Type B pancreatic cell (in vitro differentiated cells): ENCODE results near the gene RUSC1. TPM values are rescaled to one million over a fixed set of nuclear protein-coding genes. Genes with fewer than 3 reads are reported as not detected.
A peak's percentile ranks its signal among the peaks of the same experiment; 100 is the strongest.

Source experiments
- DNase-seq: peaks from one replicate; pipeline ENCODE4 v3.0.0; 2021; ENCODE audit warnings: mixed read lengths; ENCODE audit not compliant: unreplicated experiment; ENCODE audit errors: extremely low spot score
- H3K27ac Mint-ChIP-seq: 2 replicates; pipeline ENCODE4 v1.8.0; 2021; ENCODE audit warnings: mild to moderate bottlenecking, mixed read lengths
- H3K27me3 Mint-ChIP-seq: 2 replicates; pipeline ENCODE4 v1.8.0; 2021; ENCODE audit warnings: mixed read lengths
- H3K36me3 Mint-ChIP-seq: 2 replicates; pipeline ENCODE4 v1.8.0; 2021; ENCODE audit warnings: mixed read lengths
- H3K4me1 Mint-ChIP-seq: one replicate; pipeline ENCODE4 v1.8.0; 2021; ENCODE audit warnings: mixed read lengths; ENCODE audit not compliant: unreplicated experiment
- H3K4me3 Mint-ChIP-seq: 2 replicates; pipeline ENCODE4 v1.8.0; 2021; ENCODE audit warnings: mild to moderate bottlenecking, mixed read lengths
- H3K9me3 Mint-ChIP-seq: 2 replicates; pipeline ENCODE4 v1.8.0; 2021; ENCODE audit warnings: mixed read lengths
- CTCF ChIP-seq: fragments of 200-600 bp; sonication (generic); conservative IDR thresholded peaks from 2 replicates; pipeline ENCODE4 v1.5.0; 2021; ENCODE audit warnings: antibody characterized with exemption, mild to moderate bottlenecking
- total RNA-seq: library from RNA; stranded (reverse); gene quantifications from 2 replicates; pipeline ENCODE4 v1.2.1, GENCODE V29; 2021; ENCODE audit warnings: low replicate concordance

The RUSC1 gene
- total RNA-seq, 1 donor from 2014 or later, result 39.1 TPM

- Mint-ChIP-seq H3K27me3 (peaks cover 8% of the 10 kb centered on the region), H3K4me3 (no peak overlapping the region), H3K4me1 (no peaks in the 10 kb centered on the region), H3K27ac (no peak overlapping the region), H3K36me3 (no peaks in the 10 kb centered on the region), H3K9me3 (no peaks in the 10 kb centered on the region)
- TF ChIP-seq CTCF, result no peak
- DNase-seq, result no peak
These were observed 23.3 kb upstream of the RUSC1 start for GRCh38 chr1:155297384-155297783.

GRCh38 chr1:155300024-155300423, 20.7 kb upstream of the RUSC1 start:
- H3K9me3 Mint-ChIP-seq, result no peaks in the 10 kb centered on the region
- H3K27me3 Mint-ChIP-seq, result peaks cover 8% of the 10 kb centered on the region
- no peak for DNase-seq
- no peak overlapping the region for H3K27ac Mint-ChIP-seq
- no peaks in the 10 kb centered on the region for H3K4me1 Mint-ChIP-seq
- H3K4me3 Mint-ChIP-seq, result no peak overlapping the region
- no peaks in the 10 kb centered on the region for H3K36me3 Mint-ChIP-seq
- no peak for TF ChIP-seq CTCF

- Mint-ChIP-seq H3K9me3 (no peaks in the 10 kb centered on the region), H3K4me1 (no peaks in the 10 kb centered on the region), H3K4me3 (no peak overlapping the region), H3K36me3 (no peaks in the 10 kb centered on the region), H3K27me3 (peaks cover 8% of the 10 kb centered on the region), H3K27ac (peak overlapping the region; percentile 29)
- DNase-seq, result no peak
- TF ChIP-seq CTCF, result no peak
These were observed 20.0 kb upstream of the RUSC1 start for GRCh38 chr1:155300553-155301329.

- Mint-ChIP-seq H3K4me1 (no peaks in the 10 kb centered on the region), H3K4me3 (no peak within 1 kb of the TSS), H3K27me3 (peaks cover 8% of the 10 kb centered on the region), H3K9me3 (no peaks in the 10 kb centered on the region), H3K36me3 (no peaks in the 10 kb centered on the region), H3K27ac (peak within 1 kb of the TSS; percentile 29)
- no peak for TF ChIP-seq CTCF
- no peak for DNase-seq
These were observed 19.3 kb upstream of the RUSC1 start, which contains the start of gene PKLR for GRCh38 chr1:155301342-155301841. Gene PKLR, minus strand, starts transcription at chr1:155301438. Its CDS starts 43 bp downstream, at chr1:155301395.

- Mint-ChIP-seq H3K36me3 (no peaks in the 10 kb centered on the region), H3K27ac (peak overlapping the region; percentile 83), H3K27me3 (no peaks in the 10 kb centered on the region), H3K4me1 (peaks cover 5% of the 10 kb centered on the region), H3K9me3 (no peaks in the 10 kb centered on the region), H3K4me3 (peak overlapping the region; percentile 37)
- TF ChIP-seq CTCF, result no peak
- no peak for DNase-seq
These were observed 16.1 kb upstream of the RUSC1 start for GRCh38 chr1:155304558-155305063.
